Lower lobe of right lung (tissue), 2 donors: ENCODE measurements around the gene P4HTM. TPM values are rescaled to one million over a fixed set of nuclear protein-coding genes. Genes with fewer than 3 reads are reported as not detected.

Experiments used
- ATAC-seq, 2 donors: fragments of 200-7000 bp; cut with Tn5 transposase; one replicate each; pipeline ENCODE4 v1.9.1; 2020 to 2022; ENCODE audit warnings: mild to moderate bottlenecking in 2 of 2, moderate library complexity in 2 of 2
- DNase-seq: peaks from one replicate; pipeline ENCODE4 v3.0.0-alpha.2; 2020
- H3K27ac ChIP-seq: fragments of 200-600 bp; one replicate; pipeline ENCODE4 v1.8.0; 2022
- H3K27me3 ChIP-seq: fragments of 200-600 bp; one replicate; pipeline ENCODE4 v1.8.0; 2022; ENCODE audit warnings: low read depth
- H3K36me3 ChIP-seq: fragments of 200-600 bp; one replicate; pipeline ENCODE4 v1.8.0; 2022; ENCODE audit warnings: mild to moderate bottlenecking
- H3K4me1 ChIP-seq: fragments of 200-600 bp; one replicate; pipeline ENCODE4 v1.8.0; 2022
- H3K4me3 ChIP-seq: fragments of 200-600 bp; one replicate; pipeline ENCODE4 v1.8.0; 2022; ENCODE audit warnings: mild to moderate bottlenecking
- H3K9me3 ChIP-seq: fragments of 200-600 bp; one replicate; pipeline ENCODE4 v1.8.0; 2022
- CTCF ChIP-seq: fragments of 200-600 bp; IDR thresholded peaks from one replicate; pipeline ENCODE4 v1.8.0; 2022; ENCODE audit warnings: antibody characterized with exemption, mild to moderate bottlenecking
- intact Hi-C: fragments of 100-400 bp; cut with DNase I; formaldehyde crosslinking; loops from one replicate; pipeline ENCODE4 v1.11.0; 2022
- total RNA-seq: library from RNA; stranded (reverse); fragmentation: NEBNext Ultra II Directional; extraction: Animal tissue kit (Norgen Biotek cat#: 25700); gene quantifications from one replicate; pipeline ENCODE4 v1.2.1, GENCODE V29; 2021
- donor health status: DM: no; HTN: yes; CAD: no; lungs with severe emphysema.

Gene P4HTM
- total RNA-seq, 1 donor from 2014 or later, result 44.0 TPM

DNA sequence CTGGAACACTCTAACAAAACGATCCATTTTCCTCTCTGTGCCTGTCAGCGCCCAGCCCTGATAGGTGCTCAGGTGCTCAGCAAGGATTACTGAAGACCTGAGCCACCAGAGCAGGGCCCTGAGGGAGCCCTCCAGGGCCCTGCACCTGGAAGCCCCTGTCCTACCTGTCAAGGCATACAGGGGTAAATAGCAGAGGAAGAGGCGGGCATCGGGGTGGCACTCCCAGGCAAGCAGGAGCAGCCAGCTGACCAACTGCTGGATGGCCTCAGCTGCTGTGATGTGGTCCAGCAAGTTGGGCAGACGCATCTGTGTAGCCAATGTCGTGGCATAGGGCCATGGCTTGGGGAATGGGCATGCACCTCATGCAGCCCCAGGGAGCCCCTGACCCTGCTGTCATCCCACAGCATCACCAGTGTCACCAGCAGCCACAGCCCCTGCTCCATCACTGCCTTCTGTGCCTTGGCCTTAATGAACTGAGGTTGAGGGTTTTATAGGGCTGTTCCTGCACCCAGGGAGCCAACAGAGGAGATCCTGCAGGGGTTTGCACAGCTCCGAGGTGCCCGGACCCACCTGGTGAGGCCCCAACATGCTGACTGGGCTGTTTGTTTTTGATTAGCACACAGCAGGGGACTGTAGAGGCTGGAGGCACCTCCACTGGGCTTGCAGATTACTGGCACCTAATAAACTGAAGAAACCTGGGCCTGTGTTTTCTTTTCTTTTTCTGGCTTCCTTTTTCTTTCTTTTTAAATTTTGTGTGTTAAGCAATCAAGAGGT, 9.2 kb downstream of the P4HTM start:
- no peak for DNase-seq
- Histone ChIP-seq H3K27me3 (no peaks in the 10 kb centered on the region), H3K4me3 (no peak overlapping the region), H3K27ac (no peak overlapping the region), H3K9me3 (no peaks in the 10 kb centered on the region), H3K36me3 (peaks cover 22% of the 10 kb centered on the region), H3K4me1 (no peaks in the 10 kb centered on the region)
- intact Hi-C loops, result no loop called here
- no peak for TF ChIP-seq CTCF
- no peak for ATAC-seq

DNA sequence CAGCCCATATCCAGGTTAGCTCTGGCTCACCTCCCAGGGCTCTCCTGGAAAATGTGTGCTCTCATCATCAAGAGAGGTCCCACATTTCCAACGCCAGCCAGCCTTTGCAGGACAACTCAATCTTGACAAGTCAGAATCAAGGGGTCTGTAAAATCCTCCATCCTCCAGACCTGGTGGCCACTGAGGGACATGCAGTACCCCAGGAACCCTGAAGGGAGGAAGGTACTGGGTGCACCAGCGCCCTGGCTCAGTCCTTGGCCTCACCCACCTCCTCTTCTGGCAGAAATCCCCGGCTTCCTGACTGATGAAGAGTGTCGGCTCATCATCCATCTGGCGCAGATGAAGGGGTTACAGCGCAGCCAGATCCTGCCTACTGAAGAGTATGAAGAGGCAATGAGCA, 11.1 kb downstream of the P4HTM start:
- DNase-seq (no peak), ATAC-seq (no peak)
- Histone ChIP-seq H3K36me3 (peaks cover 14% of the 10 kb centered on the region), H3K9me3 (no peaks in the 10 kb centered on the region), H3K4me1 (peaks cover 2% of the 10 kb centered on the region), H3K27me3 (no peaks in the 10 kb centered on the region), H3K4me3 (no peak overlapping the region), H3K27ac (no peak overlapping the region)
- TF ChIP-seq CTCF, result no peak
- intact Hi-C loops, result no loop called here

GRCh38 chr3:49004352-49005302, 14.6 kb downstream of the P4HTM start:
- DNase-seq (no peak), ATAC-seq (no peak)
- no peaks in the 10 kb centered on the region for H3K36me3 ChIP-seq
- no peak for TF ChIP-seq CTCF
- intact Hi-C loops, result no loop called here
- H3K4me1 ChIP-seq, result peaks cover 19% of the 10 kb centered on the region
- no peak overlapping the region for H3K4me3 ChIP-seq
- no peaks in the 10 kb centered on the region for H3K9me3 ChIP-seq
- H3K27me3 ChIP-seq, result no peaks in the 10 kb centered on the region
- H3K27ac ChIP-seq, result no peak overlapping the region

- Histone ChIP-seq H3K4me1 (peaks cover 19% of the 10 kb centered on the region), H3K27ac (no peak overlapping the region), H3K36me3 (no peaks in the 10 kb centered on the region), H3K27me3 (no peaks in the 10 kb centered on the region), H3K9me3 (no peaks in the 10 kb centered on the region), H3K4me3 (no peak overlapping the region)
- no peak for TF ChIP-seq CTCF
- intact Hi-C loops, result no loop called here
- DNase-seq, result no peak
- ATAC-seq, result no peak
Observed at GRCh38 chr3:49005303-49005680, 15.3 kb downstream of the P4HTM start.

DNA sequence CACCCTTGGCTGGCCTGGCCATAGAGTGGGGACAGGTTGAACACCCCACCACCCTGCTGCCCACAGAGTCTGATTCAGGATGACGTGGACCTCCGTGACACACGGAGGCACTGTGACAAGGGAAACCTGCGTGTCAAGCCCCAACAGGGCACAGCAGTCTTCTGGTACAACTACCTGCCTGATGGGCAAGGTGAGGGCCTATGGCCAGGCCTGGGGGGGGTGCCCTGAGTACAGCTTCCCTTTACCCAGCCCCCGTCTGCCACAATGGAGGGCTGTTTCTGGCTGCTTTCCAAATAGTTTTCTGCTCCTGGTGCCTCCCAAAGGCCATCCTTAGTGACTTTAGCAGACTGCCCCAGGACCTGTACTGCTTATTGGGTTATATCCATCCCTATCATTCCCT, 16.0 kb downstream of the P4HTM start:
- peaks cover under 1% of the 10 kb centered on the region for H3K36me3 ChIP-seq
- no peak for TF ChIP-seq CTCF
- ATAC-seq, result no peak
- DNase-seq, result no peak
- intact Hi-C loops, result no loop called here
- H3K27me3 ChIP-seq, result no peaks in the 10 kb centered on the region
- peak overlapping the region; percentile 96 for H3K4me3 ChIP-seq
- H3K9me3 ChIP-seq, result no peaks in the 10 kb centered on the region
- peak overlapping the region; percentile 94 for H3K27ac ChIP-seq
- peaks cover 19% of the 10 kb centered on the region for H3K4me1 ChIP-seq
